H4 (cell line): ENCODE results near the gene CXorf65. TPM values are rescaled to one million over a fixed set of nuclear protein-coding genes. Genes with fewer than 3 reads are reported as not detected.

Experiments
- DNase-seq: peaks from one replicate; pipeline ENCODE4 v3.0.0-alpha.2; 2015; ENCODE audit warnings: low spot score
- total RNA-seq: library from RNA; depleted of rRNA; stranded (reverse); fragments of >200 nt; shearing (Covaris generic); gene quantifications from 2 replicates; pipeline ENCODE4 v1.2.3, GENCODE V29; 2014; rRNA removed

The CXorf65 gene
- not detected in 2 replicates for total RNA-seq

DNA sequence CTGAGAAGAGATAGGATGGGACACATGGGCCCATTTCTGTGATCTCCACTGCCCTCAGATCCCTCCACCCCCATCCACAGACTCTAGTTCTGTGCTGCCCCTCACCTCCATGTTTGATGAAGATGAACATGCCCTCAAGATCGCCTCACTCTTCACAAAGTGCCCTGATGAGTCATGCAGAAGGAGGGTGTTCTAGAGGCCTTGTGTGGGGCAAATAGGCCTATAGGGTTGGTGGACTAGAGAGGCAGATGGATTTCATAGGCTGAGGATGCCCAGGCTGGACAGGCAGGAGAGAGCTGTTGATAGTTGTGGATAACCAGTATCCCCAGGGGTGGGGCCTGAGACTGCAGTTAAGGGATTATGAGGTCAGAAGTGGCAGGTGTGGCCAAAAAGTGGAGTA, at the start of gene CXorf65:
CXorf65 (minus strand) TSS at position 314 of the 400 bp plus-strand sequence; CDS start at position 130, 184 bp downstream.
- peak; percentile 11 for DNase-seq

DNA sequence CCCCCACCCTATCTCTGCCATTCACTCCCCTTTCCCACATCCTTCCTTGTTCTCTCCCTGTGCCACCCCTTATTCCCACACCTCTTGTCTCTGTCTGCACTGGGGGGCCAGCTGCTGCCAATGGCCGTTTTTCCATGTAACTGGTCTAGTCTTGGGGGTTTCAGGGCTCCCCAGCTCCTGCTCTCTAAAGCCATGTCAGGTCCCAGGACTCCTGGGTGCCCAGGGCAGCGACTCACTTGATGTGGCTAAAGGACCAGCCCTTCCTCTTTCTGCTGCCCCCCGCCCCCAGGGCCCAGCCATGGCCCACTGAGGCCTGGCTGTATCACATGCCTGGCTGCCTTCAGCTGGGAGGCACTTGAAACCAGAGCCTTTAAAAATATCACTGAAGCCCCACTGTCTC, 48.1 kb upstream of the CXorf65 start:
- no peak for DNase-seq

DNA sequence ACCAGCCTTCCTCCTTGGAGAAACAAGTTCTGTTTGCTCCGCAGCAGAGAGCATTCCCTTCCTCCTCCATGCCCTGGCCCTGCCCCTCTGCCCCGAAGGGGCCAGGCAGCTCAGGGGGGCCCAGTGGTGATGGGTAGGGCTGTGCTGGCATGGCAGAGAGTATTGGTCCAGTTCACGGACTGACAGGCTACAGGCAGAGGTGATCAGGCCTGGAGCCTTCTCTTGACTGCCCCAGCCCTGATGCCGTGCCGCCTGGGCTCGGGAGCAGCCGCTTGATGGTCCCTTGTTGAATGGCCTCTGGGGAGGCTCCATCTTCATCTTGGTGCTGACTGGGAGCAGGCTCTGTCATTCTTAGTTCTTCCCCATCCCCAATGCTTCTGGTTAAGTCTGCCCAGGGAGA, 47.7 kb upstream of the CXorf65 start:
- no peak for DNase-seq

DNA sequence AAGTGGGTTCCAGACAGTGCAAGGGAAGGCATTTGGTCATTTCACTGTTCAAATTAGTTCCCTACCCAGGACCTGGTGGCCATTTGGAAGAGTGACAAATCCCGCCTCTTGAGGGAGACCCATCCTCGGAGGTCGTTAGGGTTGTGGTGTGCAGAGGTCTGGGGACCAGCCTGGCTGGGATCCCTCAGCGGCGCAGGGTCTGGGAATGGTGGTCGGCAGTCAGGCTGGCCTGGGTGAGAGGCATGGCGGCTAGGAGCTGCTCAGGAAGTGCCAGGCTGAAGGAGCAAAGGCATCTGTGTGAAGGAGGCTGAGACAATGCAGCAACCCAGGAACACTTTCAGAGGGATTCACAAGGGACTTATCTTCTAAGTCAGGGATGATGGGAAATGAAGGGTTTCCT, 44.8 kb upstream of the CXorf65 start:
- no peak for DNase-seq

DNA sequence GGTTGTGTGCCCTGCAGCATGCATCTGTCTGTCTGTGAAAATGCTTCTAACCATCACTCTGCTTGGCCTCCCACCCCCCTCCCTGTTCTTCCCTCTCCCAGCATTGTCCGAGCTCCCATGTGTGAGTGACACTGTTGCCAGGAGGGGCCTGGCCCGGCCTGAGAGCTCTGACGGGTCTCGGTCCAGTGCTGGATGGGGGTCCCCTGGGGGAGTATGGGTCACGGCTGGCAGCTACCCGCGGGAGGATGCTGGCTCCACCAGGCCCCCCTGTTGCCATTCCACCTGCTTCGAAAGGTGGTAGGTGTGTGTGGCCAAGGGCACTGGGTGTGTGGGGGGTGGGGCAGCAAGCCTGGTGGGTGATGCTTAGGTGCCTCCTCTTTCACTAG, 41.7 kb upstream of the CXorf65 start:
- DNase-seq: no peak

DNA sequence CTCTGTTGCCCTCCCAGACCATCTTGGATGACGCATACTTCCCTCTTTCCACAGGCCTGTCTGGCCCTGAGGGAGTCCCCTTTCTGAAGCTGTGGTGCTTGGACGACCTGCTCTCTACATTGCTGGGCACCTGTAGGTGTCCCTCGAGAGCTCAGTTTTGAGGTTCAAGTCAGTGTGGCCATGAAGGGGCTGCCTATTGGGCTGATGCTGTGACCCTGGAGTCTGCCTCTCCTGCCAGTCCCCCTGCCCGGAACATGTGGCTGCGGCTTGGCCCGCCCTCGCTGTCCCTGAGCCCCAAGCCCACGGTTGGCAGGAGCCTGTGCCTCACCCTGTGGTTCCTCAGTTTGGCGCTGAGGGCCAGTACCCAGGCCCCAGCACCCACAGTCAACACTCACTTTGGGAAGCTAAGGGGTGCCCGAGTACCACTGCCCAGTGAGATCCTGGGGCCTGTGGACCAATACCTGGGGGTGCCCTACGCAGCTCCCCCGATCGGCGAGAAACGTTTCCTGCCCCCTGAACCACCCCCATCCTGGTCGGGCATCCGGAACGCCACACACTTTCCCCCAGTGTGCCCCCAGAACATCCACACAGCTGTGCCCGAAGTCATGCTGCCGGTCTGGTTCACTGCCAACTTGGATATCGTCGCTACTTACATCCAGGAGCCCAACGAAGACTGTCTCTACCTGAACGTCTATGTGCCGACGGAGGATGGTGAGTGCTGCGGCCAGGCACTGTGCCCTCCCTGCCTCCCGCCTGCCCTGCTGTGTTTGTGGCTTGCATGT, 41.1 kb upstream of the CXorf65 start:
- no peak for DNase-seq

DNA sequence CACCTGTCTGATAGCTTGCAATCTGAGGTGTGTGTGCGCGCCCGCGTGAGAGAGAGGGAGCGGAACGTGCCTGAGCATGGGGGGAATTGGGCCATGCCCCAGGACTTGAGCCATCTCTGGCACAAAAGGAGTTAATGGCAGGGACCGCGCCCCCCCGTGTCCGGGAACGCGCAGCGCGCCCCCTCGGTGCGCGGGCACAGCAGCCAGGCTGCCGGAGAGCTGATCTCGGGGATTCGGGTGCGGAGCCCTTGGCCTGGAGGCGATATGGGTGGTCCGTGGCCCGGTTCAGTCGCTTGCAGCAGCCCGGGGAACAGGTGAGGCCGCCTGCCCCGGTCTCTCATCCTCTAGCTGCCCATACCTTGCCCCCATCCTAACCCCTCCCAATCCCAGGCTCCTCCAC, 38.1 kb upstream of the CXorf65 start, which contains the start of gene NLGN3:
NLGN3 (plus strand) TSS at position 191 of the 400 bp plus-strand sequence. CDS start 2,909 bp downstream, outside the sequence.
- DNase-seq: no peak

DNA sequence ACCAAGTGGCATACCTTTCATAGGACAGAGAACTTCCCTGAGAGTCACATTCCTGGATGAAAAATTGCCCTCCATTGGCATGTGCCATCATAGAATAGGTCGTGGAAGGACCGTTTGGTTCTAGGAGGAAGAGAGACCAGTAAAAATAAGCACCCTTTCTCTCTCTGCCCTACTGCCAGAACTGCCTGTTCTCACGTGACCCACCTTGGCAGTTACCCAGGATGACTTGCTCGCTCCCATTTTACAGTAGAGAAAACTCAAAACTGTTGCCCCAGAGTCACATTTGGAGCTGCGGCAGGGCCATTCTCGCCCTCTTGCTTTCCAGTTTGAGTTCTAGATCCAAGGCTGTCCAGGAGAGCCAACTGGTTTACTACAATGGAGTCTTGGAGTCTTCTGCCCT, 37.0 kb upstream of the CXorf65 start:
- no peak for DNase-seq

DNA sequence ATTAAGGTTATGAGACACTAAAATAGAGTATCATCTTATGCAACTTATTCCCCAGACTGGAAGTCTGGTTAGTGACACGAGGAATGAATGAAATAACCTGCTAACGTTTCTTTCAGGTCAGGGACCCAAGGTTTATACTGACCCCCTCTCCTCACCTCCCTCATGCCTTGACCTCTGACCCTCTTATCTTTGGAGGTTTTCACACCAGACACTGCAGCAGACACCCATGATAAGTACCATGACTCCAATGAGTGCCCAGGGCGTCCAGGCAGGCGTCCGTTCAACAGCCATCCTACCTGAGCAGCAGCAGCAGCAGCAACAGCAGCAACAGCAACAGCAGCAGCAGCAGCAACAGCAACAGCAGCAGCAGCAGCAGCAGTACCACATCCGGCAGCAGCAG, 33.9 kb upstream of the CXorf65 start:
- no peak for DNase-seq

DNA sequence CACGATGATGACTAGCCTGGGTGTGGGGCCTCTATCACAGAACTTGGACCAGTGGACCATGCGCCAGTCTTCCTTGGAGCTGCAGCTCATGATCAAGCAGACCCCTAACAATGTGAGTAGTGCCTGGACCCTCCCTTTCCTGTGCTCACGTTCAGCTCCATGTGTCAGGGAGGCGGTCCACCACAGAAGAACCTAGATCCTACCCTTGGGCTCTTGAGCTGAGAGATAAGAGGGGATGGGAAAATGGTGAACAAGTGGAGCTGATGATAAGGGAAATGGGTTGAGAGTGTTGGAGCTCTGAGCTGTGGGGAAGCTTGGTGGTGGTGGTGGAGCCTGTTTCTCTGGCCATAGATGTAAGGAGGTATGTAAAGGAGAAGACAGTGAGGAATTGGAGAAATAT, 25.0 kb upstream of the CXorf65 start:
- no peak for DNase-seq

DNA sequence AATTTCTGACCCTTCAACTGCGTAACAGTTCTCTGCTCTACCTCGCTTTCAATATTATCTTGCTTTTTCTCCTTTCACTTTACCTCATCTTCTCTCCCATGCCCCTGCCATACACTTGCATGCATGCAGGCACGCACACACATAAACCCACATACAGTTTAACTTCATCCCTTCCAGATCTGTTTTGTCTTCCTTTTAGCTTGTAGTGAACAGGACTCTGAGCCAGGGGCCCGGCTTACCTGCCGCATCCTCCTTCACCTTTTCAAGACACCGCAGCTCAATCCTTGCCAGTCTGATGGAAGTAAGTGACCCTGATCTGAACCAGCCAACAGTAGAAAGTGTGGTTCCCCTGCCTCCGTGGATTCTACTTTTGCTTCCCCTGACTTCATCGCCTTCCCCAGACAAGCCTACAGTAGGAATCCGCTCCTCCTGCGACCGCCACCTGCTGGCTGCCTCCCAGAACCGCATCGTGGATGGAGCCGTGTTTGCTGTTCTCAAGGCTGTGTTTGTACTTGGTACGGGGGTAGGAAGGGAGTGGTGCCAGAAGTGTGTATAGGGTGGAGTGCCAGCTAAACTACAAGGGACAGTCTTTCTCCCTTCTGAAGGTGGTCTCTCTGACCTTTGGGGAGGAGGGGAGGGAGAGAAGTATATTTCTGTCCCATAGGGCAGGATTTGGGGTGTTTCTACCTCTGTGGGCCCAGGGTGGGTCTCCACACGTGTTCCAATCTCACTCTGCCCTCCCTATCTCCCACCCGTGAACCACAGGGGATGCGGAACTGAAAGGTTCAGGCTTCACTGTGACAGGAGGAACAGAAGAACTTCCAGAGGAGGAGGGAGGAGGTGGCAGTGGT, 22.6 kb upstream of the CXorf65 start:
- peak; percentile 29 for DNase-seq

DNA sequence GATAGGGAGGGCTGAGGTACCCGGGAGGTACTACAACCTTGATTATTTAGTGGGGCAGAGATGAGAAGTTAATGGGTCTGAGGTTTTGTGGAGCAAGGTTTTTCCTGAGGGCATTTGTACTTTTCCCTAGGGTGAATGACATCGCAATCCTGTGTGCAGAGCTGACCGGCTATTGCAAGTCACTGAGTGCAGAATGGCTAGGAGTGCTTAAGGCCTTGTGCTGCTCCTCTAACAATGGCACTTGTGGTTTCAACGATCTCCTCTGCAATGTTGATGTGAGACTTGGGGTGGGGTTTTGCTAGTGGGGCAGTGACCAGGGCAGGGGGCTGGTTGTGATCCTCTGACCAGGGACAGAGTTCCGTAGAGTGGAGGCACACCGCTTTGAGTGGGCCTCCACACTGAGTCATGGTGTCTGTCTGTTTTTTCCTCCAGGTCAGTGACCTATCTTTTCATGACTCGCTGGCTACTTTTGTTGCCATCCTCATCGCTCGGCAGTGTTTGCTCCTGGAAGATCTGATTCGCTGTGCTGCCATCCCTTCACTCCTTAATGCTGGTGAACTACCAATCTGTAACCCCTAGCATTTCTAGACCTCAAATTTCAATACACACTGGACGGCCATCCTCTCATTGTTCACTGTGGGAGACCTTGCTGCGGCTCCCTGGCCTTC, 21.8 kb upstream of the CXorf65 start:
- no peak for DNase-seq

DNA sequence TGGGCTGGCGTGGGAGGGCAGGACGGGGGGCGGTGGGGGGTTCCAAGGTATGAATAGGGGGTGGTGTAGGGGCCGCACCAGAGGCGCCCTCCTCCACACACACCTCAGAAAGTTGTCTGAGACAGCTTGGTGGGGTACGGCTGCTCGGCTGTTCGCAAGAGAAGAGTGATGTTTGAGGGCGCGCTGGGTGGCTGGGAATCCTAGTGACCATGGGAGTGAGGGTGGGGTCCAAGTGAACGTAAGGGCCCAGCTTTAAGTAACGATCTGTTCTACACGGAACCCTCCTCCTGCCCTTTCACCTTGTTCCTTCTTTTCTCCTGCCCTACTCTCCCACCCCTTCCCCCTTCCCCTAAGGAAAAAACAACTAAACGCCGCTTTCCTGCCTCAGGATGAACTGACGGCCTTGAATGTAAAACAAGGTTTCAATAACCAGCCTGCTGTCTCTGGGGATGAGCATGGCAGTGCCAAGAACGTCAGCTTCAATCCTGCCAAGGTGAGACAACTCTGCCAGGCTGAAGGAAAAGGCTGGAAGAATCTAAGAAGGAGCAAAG, 12.5 kb upstream of the CXorf65 start:
- DNase-seq: no peak

DNA sequence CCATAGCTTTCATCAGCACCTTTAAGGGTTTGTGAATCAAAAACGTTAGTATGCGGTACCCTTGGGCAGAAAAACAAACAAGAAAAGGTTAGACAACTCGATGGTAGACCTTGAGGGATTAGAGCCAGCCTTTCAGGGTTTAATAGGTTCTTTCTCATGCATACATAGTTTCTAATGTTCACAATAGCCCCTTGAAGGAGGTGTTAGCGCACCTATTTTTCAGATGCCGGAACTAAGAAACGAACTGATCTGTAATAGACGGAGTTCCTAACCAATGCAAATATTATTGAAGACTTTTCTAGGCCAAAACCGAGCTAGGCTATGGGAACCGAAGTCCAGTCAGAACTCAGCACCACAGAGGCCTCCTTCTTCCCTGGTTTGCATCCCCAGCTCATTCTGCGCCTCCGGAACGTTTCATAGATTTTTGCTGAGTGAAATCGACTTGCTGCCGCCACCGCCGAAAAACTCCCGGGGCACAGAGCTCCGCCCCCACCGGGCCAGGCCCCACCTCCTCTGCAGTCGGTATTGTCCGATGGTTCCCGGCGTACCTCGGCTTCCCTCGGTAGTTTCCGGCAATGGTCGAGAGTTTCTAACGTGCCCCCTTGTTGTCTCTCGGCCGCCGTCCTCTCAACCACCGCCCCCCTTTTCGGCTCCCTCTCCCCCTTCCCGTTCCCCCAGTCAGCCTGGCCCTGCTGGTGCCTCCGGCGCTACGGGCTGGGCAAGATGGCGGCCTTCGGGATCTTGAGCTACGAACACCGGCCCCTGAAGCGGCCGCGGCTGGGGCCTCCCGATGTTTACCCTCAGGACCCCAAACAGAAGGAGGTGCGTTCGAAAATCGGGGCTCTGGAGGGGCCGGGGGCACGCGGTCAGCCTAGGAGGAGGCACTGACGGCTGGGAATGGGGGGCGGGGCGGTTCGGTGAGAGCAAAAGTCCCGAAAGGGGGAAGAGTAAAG, 11.8 kb upstream of the CXorf65 start, which contains the start of gene MED12:
MED12 (plus strand) TSS at position 565 of the 953 bp plus-strand sequence; CDS start at position 724, 159 bp downstream.
- DNase-seq: peak; percentile 71

DNA sequence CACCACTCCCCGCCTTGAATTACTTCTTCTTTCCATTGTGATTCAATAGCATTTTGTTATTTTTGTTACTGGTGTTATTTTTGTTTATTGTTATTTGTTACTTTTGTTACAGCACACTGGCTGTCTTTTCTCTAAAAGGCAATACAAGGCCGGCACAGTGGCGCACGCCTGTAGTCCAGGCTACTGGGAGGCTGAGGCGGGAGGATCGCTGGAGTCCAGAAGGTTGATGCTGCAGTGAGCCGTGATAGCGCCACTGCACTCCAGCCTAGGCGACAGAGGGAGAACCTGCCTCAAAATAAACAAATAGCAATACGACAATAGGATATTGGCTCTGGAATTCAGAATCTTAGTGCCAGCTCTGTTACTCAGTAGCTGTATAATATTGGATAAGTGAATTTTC, 10.8 kb upstream of the CXorf65 start:
- no peak for DNase-seq

DNA sequence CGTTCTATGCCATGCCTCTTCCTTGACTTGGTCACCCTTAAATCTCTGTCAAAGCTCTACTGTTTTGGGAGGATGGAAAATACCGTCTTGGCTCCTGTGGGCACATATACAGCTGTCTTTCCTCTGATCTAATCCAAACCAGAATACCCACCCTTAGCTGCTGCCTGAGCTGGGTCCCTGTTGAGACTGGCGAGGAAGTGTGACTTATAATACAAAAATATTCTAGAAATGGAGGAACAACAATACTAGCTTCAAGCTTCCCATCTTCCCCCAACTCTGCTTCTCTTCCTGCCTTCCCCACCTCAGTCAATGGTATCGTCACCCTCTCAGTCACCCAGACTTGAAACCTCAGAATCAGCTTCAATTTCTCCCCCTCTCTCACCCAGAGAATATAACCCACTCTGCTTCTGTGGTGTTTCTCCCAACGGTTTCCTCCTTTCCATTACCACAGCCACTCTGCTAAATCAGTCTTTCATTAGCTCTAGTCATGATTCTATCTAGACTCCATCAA, 5.4 kb upstream of the CXorf65 start:
- no peak for DNase-seq

DNA sequence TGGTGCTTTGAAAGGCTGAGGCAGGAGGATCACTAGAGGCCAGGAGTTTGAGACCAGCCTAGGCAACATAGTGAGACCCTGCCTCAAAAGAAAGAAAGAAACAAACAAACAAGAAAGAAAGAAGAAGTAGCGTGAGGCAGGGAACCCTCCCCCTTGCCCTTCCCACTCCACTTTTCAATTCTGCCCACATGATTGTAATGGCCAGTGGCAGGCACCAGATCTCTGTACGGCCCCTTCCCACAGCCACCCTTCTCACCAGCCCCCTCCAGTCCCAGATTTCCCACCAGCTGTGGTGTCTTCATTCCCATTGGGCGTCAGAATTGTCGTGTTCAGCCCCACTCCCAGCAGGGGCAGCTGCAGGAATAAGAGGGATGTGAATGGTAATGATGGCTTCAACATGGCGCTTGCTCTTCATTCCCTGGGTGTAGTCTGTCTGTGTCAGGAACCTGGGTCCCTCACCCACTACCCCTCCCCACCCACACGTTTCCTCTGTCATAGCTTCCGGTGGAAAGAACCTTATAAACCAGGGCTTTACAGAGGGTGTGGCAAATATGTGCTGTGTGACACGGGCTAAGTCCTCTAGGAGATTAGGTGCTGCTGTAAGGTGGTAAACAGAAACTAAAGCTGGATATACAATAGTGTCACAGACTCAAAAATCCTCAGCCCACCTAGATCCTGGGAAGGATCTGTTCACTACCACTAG, 4.8 kb upstream of the CXorf65 start, which contains the start of gene IL2RG:
IL2RG (minus strand) TSS at position 437 of the 703 bp plus-strand sequence; CDS start at position 399, 38 bp downstream.
- DNase-seq: no peak

DNA sequence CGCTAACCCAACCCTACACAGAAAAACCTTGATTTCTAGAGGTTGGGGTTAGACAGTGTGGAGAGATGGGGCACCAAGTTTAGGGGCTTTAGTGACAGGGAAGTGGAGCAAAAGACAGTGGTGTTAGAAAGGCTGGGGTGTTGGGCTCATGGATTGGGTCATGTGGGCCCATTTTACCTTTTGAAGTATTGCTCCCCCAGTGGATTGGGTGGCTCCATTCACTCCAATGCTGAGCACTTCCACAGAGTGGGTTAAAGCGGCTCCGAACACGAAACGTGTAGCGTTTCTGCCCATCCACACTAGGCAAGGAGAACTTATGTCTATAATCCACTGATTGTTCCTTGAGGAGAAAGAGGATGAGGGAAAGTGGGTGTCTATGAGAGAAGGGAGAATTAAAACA, 2.5 kb upstream of the CXorf65 start:
- DNase-seq: no peak

DNA sequence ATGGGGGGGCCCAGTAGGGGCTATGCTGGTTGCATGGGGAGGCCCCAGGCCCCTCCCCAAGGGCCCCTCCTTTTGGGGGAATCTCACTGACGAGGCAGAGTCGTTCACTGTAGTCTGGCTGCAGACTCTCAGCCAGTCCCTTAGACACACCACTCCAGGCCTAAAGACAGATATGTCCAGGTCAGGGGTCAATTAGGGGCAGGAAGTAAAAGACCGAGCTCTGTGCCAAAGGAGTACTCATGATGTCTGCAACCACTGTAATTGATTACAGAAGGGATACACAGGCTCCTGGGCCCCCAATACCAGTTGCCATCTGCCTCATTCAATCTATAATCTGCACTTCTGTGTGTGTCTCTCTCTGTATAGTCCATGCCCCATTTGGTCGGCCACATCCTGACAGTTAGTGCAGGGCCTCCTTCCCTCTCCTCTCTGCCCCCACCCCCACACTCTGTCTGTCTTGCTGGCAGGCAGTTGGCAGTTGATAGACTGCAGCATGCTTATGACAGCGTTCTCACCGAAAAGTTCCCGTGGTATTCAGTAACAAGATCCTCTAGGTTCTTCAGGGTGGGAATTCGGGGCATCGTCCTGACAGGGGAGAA, 1.3 kb upstream of the CXorf65 start:
- no peak for DNase-seq
